Keratinocyte (primary cell): ENCODE results near the gene TOP3B. TPM values are rescaled to one million over a fixed set of nuclear protein-coding genes. Genes with fewer than 3 reads are reported as not detected.

Source experiments
- DNase-seq: peaks from one replicate; pipeline ENCODE4 v3.0.0-alpha.2; 2011; ENCODE audit warnings: low read depth, missing footprints, low spot score
- FAIRE-seq: peaks from 2 replicates; lab custom pipeline; 2011; peaks lifted over from hg19 to GRCh38; lab: Jason Lieb, UNC
- H2AFZ ChIP-seq: 2 replicates; pipeline ENCODE4 v1.6.0; 2012; ENCODE audit warnings: low read length, control low read depth, inconsistent platforms; ENCODE audit not compliant: control insufficient read depth
- H3K27ac ChIP-seq: 2 replicates; pipeline ENCODE4 v1.5.1; 2011; ENCODE audit warnings: low read length; ENCODE audit not compliant: control insufficient read depth, insufficient read depth
- H3K27me3 ChIP-seq: 3 replicates; pipeline ENCODE4 v1.6.0; 2011; ENCODE audit warnings: low read length; ENCODE audit not compliant: control insufficient read depth, insufficient read depth; ENCODE audit errors: extremely low read depth
- H3K36me3 ChIP-seq, 2 experiments: 2 replicates in 1 of 2; 3 replicates in 1 of 2; pipeline ENCODE4 v1.5.1; 2011; ENCODE audit warnings: low read length in 2 of 2, mild to moderate bottlenecking in 1 of 2; ENCODE audit not compliant: control insufficient read depth in 2 of 2, insufficient read depth in 2 of 2; ENCODE audit errors: extremely low read depth in 1 of 2
- H3K4me1 ChIP-seq: 3 replicates; pipeline ENCODE4 v1.5.1; 2011; ENCODE audit warnings: low read length; ENCODE audit not compliant: control insufficient read depth, insufficient read depth; ENCODE audit errors: extremely low read depth
- H3K4me2 ChIP-seq: 3 replicates; pipeline ENCODE4 v1.6.0; 2011; ENCODE audit warnings: low read depth, low read length; ENCODE audit not compliant: control insufficient read depth, insufficient read depth; ENCODE audit errors: extremely low read depth
- H3K4me3 ChIP-seq, 3 experiments: fragments of 200-600 bp in 1 of 3; sonication (generic) in 1 of 3; 2 replicates in 2 of 3; 3 replicates in 1 of 3; pipeline ENCODE4 v1.5.1; 2011 to 2016; ENCODE audit warnings: low read length in 3 of 3, mild to moderate bottlenecking in 3 of 3, control low read depth in 2 of 3, inconsistent platforms in 1 of 3, low read depth in 1 of 3, mixed read lengths in 1 of 3, mixed run types in 1 of 3, moderate library complexity in 1 of 3; ENCODE audit not compliant: control insufficient read depth in 2 of 3, insufficient read depth in 2 of 3; ENCODE audit errors: extremely low read depth in 1 of 3
- H3K79me2 ChIP-seq: 2 replicates; pipeline ENCODE4 v1.6.0; 2012; ENCODE audit warnings: low read length; ENCODE audit not compliant: control insufficient read depth, insufficient read depth
- H3K9ac ChIP-seq: 3 replicates; pipeline ENCODE4 v1.6.0; 2011; ENCODE audit warnings: low read length; ENCODE audit not compliant: control insufficient read depth, insufficient read depth; ENCODE audit errors: extremely low read depth
- H3K9me1 ChIP-seq: 3 replicates; pipeline ENCODE4 v1.6.0; 2011; ENCODE audit warnings: low read length; ENCODE audit not compliant: control insufficient read depth, insufficient read depth; ENCODE audit errors: extremely low read depth
- H3K9me3 ChIP-seq: 2 replicates; pipeline ENCODE4 v1.5.1; 2012; ENCODE audit warnings: low read depth, low read length; ENCODE audit not compliant: control insufficient read depth
- H4K20me1 ChIP-seq: 3 replicates; pipeline ENCODE4 v1.6.0; 2011; ENCODE audit warnings: low read length; ENCODE audit not compliant: control insufficient read depth, insufficient read depth; ENCODE audit errors: extremely low read depth
- EZH2 ChIP-seq: IDR thresholded peaks from one replicate; pipeline ENCODE4 v1.6.1; 2012; ENCODE audit warnings: inconsistent platforms, mild to moderate bottlenecking, low read length, moderate library complexity
- dilution Hi-C: fragments of 300-500 bp; cut with MboI; formaldehyde crosslinking; loops from one replicate; pipeline ENCODE4 v1.7.0; 2020; ENCODE audit warnings: low sequenced_read_pairs; ENCODE audit not compliant: extremely low pct_ligation_motif_present
- polyA plus RNA-seq, 5 experiments: library from polyadenylated mRNA; depleted of rRNA in 3 of 5; stranded (reverse) in 3 of 5; stranded (forward) in 1 of 5; unstranded in 1 of 5; fragments of >200 nt; gene quantifications; 1 replicate in 1 of 5; 2 replicates in 3 of 5; 3 replicates in 1 of 5; pipeline versions ENCODE4 v1.2.1 to v1.2.3, GENCODE V29; 2011 to 2012; ENCODE audit warnings: missing spikeins in 2 of 5, low read depth in 1 of 5, low replicate concordance in 1 of 5
- TF ChIP-seq, protein P1 (sequence below), 3 experiments: IDR thresholded peaks in 1 of 3; conservative IDR thresholded peaks in 1 of 3; optimal IDR thresholded peaks in 1 of 3; 2 replicates in 2 of 3; 3 replicates in 1 of 3; pipeline versions ENCODE3 to v1.5.1; 2011; ENCODE audit warnings: low read length in 3 of 3, mild to moderate bottlenecking in 3 of 3, moderate library complexity in 2 of 3, control low read depth in 1 of 3, inconsistent platforms in 1 of 3; ENCODE audit not compliant: insufficient read depth in 2 of 3; ENCODE audit errors: extremely low read depth in 1 of 3

Gene TOP3B
- polyA plus RNA-seq, 1 donor (not counting 4 experiments of a cell fraction or from before 2014, with no cell fraction given): 13.8 TPM

DNA sequence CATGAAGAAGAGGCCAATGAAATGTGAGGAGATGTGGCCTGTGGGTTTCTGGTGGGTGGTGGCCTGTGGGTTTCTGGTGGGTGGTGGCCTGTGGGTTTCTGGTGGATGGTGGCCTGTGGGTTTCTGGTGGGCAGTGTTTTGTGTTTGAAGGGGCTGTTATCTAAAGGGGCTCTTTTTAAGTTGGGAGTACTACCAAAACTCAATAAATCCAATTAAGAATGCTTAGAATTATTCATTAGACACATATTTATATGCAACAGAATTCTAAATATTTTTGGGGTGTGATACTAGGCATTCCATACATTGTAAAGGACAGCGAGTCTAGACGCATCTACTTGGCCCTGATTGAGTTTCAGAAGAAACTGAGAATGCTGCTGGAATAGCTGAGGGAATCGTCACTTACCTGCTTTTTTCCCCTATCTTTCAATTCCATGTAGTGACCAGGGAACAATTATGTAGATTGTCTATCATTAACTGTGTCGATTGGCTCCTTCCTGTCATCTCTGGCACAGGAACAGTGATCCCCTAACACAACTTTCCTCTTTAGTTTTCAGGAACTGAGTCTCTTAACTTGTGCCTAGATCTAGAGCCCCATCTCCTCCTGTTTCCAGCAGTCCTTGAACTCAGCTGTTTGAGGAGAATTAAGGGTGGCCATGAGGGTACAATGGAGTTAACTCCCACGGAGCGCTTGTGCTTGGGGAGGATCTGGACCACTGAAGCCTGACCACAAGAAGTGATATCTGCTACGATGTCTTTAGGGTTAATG lies 37.3 kb upstream of the TOP3B start:
- no peaks in the 10 kb centered on the region for H3K9me1 ChIP-seq
- no peak overlapping the region for H2AFZ ChIP-seq
- H3K36me3 ChIP-seq: no peaks in the 10 kb centered on the region
- TF ChIP-seq, protein P1, sequence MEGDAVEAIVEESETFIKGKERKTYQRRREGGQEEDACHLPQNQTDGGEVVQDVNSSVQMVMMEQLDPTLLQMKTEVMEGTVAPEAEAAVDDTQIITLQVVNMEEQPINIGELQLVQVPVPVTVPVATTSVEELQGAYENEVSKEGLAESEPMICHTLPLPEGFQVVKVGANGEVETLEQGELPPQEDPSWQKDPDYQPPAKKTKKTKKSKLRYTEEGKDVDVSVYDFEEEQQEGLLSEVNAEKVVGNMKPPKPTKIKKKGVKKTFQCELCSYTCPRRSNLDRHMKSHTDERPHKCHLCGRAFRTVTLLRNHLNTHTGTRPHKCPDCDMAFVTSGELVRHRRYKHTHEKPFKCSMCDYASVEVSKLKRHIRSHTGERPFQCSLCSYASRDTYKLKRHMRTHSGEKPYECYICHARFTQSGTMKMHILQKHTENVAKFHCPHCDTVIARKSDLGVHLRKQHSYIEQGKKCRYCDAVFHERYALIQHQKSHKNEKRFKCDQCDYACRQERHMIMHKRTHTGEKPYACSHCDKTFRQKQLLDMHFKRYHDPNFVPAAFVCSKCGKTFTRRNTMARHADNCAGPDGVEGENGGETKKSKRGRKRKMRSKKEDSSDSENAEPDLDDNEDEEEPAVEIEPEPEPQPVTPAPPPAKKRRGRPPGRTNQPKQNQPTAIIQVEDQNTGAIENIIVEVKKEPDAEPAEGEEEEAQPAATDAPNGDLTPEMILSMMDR (optimal IDR thresholded peaks at IDR 0.05 in 1 of 3, IDR thresholded peaks at IDR 0.05 in 1 of 3, conservative IDR thresholded peaks at IDR 0.05 in 1 of 3; ENCODE audit: extremely low read depth in 1 of 3, insufficient read depth in 2 of 3, low read length in 3 of 3): no peak
- no peak for TF ChIP-seq EZH2
- H3K4me1 ChIP-seq: peaks cover 42% of the 10 kb centered on the region
- no peaks in the 10 kb centered on the region for H3K79me2 ChIP-seq
- FAIRE-seq (no peak), DNase-seq (peak; percentile 19)
- H3K4me3 ChIP-seq: no peak overlapping the region
- dilution Hi-C loops: no loop called here
- H3K9me3 ChIP-seq: no peaks in the 10 kb centered on the region
- H3K27me3 ChIP-seq: no peaks in the 10 kb centered on the region
- H3K9ac ChIP-seq: peak overlapping the region; percentile 10
- H3K4me2 ChIP-seq: peak overlapping the region; percentile 29
- peak overlapping the region; percentile 76 for H3K27ac ChIP-seq
- H4K20me1 ChIP-seq: no peaks in the 10 kb centered on the region

DNA sequence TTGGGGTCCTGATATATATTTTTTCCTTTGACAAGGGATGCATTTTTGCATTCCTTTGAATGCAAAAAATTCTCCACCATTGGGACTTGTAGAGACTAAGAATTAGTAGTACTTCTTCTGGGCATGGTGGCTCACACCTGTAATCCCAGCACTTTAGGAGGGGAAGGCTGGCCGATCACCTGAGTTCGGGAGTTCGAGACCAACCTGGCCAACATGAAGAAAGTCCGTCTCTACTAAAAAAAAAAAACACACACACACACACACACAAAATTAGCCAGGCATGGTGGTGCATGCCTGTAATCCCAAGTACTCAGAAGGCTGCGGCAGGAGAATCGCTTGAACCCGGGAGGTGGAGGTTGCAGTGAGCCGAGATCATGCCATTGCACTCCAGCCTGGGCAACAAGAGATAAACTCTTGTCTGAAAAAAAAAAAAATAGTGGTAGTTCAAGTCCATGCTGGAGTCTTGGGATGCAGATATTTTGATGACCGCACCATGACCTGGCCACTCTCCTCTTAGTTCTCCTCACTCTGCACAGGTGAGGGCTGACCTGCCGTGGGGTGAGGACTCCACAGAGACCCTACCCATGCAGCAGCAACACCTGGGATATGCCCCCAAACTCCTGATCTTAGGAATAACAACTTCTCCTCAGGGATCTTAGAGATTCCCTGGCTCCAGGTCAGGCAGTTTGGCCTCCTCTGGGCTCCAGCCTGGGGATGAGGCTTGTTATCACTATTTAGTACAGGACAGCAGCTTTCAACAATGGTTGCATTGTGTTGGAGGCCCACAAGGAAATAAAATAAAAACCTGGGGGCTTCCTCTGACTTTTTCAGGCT lies 36.5 kb upstream of the TOP3B start:
- Histone ChIP-seq H3K36me3 (no peaks in the 10 kb centered on the region), H4K20me1 (no peaks in the 10 kb centered on the region), H2AFZ (no peak overlapping the region), H3K79me2 (no peaks in the 10 kb centered on the region), H3K9ac (no peak overlapping the region), H3K9me3 (no peaks in the 10 kb centered on the region), H3K27ac (peak overlapping the region; percentile 22), H3K27me3 (no peaks in the 10 kb centered on the region), H3K4me2 (peak overlapping the region; percentile 29), H3K4me1 (peaks cover 42% of the 10 kb centered on the region), H3K9me1 (no peaks in the 10 kb centered on the region), H3K4me3 (no peak overlapping the region)
- TF ChIP-seq, protein P1 (optimal IDR thresholded peaks at IDR 0.05 in 1 of 3, IDR thresholded peaks at IDR 0.05 in 1 of 3, conservative IDR thresholded peaks at IDR 0.05 in 1 of 3; ENCODE audit: extremely low read depth in 1 of 3, insufficient read depth in 2 of 3, low read length in 3 of 3): no peak
- no peak for TF ChIP-seq EZH2
- FAIRE-seq (no peak), DNase-seq (no peak)
- dilution Hi-C loops: no loop called here
